HG02840 (cell line): ENCODE measurements around the gene PACSIN2.
"Not testable (repeated sequence)": the region's sequence is repeated elsewhere in the genome, so short reads cannot be mapped to it uniquely, and the experiment has no call there.

Experiments used
- ATAC-seq: cut with Tn5 transposase; IDR thresholded peaks from one replicate; pipeline ENCODE4 v1.9.1; 2021; ENCODE audit warnings: mild to moderate bottlenecking, moderate library complexity, moderate number of reproducible peaks; ENCODE audit not compliant: unreplicated experiment, low FRiP score

PACSIN2 gene

GRCh38 chr22:43013355-43014315 is 1.3 kb downstream of the PACSIN2 start:
- no peak for ATAC-seq

GRCh38 chr22:43012390-43012789 is 2.6 kb downstream of the PACSIN2 start:
- ATAC-seq = no peak

- ATAC-seq = no peak
These were observed 3.9 kb downstream of the PACSIN2 start for GRCh38 chr22:43011079-43011478.

GRCh38 chr22:43009444-43009843 is 5.5 kb downstream of the PACSIN2 start:
- ATAC-seq = no peak

GRCh38 chr22:43008921-43009320 is 6.0 kb downstream of the PACSIN2 start:
- ATAC-seq = no peak

- ATAC-seq = no peak
These were observed 6.4 kb downstream of the PACSIN2 start for GRCh38 chr22:43008509-43008908.

- no peak for ATAC-seq
These were observed 7.3 kb downstream of the PACSIN2 start for GRCh38 chr22:43007519-43008102.

GRCh38 chr22:43006753-43007152 is 8.2 kb downstream of the PACSIN2 start:
- ATAC-seq = no peak

- no peak for ATAC-seq
These were observed 8.9 kb downstream of the PACSIN2 start for GRCh38 chr22:43006016-43006505.

- no peak for ATAC-seq
These were observed 9.8 kb downstream of the PACSIN2 start for GRCh38 chr22:43005106-43005505.

GRCh38 chr22:43004362-43005035 is 10.4 kb downstream of the PACSIN2 start:
- no peak for ATAC-seq

- no peak for ATAC-seq
These were observed 12.8 kb downstream of the PACSIN2 start for GRCh38 chr22:43002202-43002586.

GRCh38 chr22:43001271-43002201 is 13.4 kb downstream of the PACSIN2 start:
- no peak for ATAC-seq

- no peak for ATAC-seq
These were observed 14.3 kb downstream of the PACSIN2 start for GRCh38 chr22:43000441-43001175.

GRCh38 chr22:42997582-42998090 is 17.3 kb downstream of the PACSIN2 start:
- no peak for ATAC-seq

- ATAC-seq = no peak
These were observed 18.1 kb downstream of the PACSIN2 start for GRCh38 chr22:42996646-42997365.

- ATAC-seq = not testable (repeated sequence)
These were observed 19.3 kb downstream of the PACSIN2 start for GRCh38 chr22:42995654-42996053.

- ATAC-seq = no peak
These were observed 19.9 kb downstream of the PACSIN2 start for GRCh38 chr22:42994917-42995562.
